ENCODE measurements around the gene CLN6.

GRCh38 chr15:68272721-68273271 lies 43.3 kb upstream of the CLN6 start:
- TF ChIP-seq POLR2A (IDR thresholded peaks at IDR 0.05; ENCODE audit: extremely low read depth, insufficient read length) (no peak), CTCF (IDR thresholded peaks at IDR 0.05; ENCODE audit: low read depth, low read length) (no peak), MYC (IDR thresholded peaks at IDR 0.05; ENCODE audit: low read depth, low read length) (no peak), MAX (IDR thresholded peaks at IDR 0.05; ENCODE audit: low read depth, low read length) (no peak)
